NCI-H2107 (cell line): ENCODE measurements around the gene FAM156A.
A peak's percentile ranks its signal among the peaks of the same experiment; 100 is the strongest.
"Not testable (repeated sequence)": the region's sequence is repeated elsewhere in the genome, so short reads cannot be mapped to it uniquely, and the experiment has no call there.

Source experiments
- DNase-seq: peaks from one replicate; lab custom pipeline; 2025; lab: John Stamatoyannopoulos, UW

FAM156A gene

GRCh38 chrX:52958113-52958959 lies at the start of gene FAM156A:
TSS of gene FAM156A (minus strand) at chrX:52958518. CDS start at chrX:52948588, 9,930 bp downstream.
- not testable (repeated sequence) for DNase-seq

DNA sequence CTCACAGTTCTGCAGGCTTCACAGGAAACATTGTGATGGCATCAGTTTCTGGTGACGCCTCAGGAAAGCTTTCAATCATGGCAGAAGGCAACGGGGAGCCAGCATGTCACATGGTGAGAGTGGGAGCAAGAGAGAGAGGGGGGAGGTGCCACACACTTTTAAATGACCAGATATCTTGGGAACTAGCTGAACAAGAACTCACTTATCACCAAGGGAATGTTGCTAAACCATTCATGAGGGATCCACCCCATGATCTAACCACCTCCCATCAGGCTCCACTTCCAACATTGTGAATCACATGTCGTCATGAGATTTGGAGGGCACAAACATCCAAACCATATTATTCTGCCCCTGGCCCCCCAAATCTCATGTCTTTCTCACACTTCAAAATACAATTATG lies 47.0 kb upstream of the FAM156A start:
- no peak for DNase-seq

DNA sequence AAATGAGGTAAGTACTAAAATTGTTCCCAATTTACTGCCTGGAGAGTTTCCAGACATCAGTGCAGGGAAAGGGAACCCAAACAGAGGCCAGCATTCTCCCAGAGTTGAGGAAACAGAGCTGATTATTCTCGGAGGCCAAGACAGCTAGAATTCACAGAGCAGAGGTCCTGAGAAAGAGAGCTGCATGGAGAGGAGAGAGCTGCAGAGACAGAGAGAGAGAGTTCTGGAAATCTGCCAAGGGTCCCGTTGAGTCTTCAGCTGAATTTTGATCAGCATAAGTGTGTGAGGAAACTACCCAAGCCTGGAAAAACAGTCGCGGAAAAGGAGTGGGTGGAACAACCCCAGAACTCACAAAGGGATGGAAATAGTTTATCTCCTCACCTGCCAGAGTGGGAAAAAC lies 46.5 kb upstream of the FAM156A start:
- DNase-seq = no peak

- no peak for DNase-seq
These were observed 45.7 kb upstream of the FAM156A start for GRCh38 chrX:53004038-53004437.

- DNase-seq = no peak
These were observed 44.8 kb upstream of the FAM156A start for GRCh38 chrX:53003111-53003510.

DNA sequence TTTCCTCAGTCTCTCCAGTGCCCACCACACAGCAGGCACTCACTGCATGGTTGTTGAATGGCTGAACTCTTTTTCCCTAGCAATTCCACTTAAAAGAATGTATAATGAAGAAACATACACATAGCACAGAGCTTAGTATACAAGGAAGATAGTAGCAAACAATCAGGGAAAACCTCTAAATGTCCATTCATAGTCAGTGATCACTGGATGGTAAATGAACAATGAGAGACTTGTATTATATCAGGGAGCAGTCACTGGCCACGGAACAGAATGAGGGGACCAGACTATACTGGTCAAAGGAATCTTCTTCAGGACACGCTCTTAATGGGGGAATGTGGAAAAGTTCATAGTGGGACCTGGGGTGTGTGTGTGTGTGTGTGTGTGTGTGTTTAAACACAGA lies 43.6 kb upstream of the FAM156A start:
- DNase-seq = no peak

GRCh38 chrX:53000447-53001135 lies 42.3 kb upstream of the FAM156A start:
- DNase-seq = no peak

DNA sequence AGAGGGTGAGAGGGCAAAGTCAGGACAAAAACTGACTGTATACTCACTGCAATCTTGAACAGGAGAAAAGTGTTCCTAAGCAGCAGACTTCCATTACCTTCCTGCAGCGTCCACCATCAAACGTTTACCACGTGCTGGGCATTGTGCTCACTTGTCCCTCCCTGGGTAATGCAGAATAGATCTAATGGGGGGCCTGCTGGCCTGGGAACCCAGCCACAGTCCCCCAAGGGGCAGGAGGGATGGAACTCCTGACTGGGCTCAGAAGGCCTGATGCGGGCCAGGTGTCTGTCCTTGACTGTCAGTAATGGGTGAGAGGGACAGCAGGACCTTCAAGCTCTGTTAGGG lies 37.6 kb upstream of the FAM156A start:
- no peak for DNase-seq

DNA sequence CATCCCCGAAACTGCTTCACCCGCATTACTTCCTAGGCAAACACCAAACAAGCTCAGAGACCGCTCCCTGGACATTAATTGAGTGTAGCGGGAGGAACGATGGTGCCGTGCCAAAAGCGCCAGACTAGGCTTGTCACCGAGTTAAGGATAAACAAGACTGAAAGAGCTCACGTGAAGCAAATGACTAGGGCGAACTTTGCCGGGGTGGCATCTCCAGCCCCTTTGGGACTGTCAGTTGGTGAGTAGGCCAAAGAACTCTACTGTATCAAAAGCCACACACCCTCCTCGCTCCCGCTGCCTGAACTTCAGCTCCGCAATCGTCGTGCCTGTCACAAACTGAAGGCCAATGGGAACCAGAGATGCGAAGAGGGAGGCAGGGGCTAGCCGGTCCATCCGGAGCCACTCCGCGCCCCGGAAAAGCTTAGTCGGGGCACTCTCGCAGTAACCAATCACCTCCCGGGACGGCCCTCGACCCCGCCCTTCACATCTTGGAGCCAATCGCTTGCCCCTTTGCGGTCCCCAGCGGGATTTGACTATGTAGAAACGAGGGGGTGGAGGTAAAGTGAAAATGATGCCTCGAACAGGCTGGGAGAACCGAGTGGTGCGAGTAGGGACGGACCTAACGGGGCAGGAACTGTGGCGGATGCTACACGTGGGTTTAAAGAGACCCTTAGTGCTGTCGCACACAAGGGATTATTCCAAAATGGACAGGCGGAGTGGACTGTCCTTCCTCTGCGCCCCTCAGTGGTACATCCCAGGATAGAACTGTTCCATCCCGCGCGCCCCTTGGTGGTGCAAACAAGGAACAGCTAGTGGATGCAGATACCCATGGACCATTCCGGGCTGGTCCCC lies 37.0 kb upstream of the FAM156A start:
- peak; percentile 93 for DNase-seq

- no peak for DNase-seq
These were observed 32.5 kb upstream of the FAM156A start for GRCh38 chrX:52990848-52991247.

DNA sequence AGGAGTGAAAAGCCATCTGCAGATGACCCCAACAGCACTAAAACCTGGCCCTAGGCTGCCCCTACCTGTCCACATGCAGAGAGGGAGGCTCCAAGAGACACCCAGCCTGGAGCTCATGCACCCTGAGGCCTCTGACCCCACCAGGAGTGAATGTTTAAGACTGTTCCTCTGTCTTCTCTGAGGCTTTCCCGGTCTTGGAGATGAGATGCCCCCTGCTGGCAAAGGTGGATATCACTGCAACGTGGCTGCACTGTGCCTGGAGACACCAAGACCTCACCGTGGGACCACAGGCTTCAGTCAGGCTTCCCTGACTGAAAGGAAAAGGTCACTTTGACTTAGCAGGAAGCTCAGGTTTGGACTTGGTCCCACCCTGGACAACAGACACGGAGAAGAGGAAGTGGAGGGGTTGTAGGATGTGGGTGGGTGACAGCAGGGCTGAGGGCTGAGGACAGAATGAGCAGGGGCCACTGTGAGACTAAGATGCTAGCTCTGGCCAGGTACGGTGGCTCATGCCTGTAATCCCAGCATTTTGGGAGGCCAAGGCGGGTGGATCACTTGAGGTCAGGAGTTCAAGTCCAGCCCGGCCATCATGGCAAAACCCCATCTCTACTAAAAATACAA lies 31.8 kb upstream of the FAM156A start:
- peak; percentile 5 for DNase-seq

DNA sequence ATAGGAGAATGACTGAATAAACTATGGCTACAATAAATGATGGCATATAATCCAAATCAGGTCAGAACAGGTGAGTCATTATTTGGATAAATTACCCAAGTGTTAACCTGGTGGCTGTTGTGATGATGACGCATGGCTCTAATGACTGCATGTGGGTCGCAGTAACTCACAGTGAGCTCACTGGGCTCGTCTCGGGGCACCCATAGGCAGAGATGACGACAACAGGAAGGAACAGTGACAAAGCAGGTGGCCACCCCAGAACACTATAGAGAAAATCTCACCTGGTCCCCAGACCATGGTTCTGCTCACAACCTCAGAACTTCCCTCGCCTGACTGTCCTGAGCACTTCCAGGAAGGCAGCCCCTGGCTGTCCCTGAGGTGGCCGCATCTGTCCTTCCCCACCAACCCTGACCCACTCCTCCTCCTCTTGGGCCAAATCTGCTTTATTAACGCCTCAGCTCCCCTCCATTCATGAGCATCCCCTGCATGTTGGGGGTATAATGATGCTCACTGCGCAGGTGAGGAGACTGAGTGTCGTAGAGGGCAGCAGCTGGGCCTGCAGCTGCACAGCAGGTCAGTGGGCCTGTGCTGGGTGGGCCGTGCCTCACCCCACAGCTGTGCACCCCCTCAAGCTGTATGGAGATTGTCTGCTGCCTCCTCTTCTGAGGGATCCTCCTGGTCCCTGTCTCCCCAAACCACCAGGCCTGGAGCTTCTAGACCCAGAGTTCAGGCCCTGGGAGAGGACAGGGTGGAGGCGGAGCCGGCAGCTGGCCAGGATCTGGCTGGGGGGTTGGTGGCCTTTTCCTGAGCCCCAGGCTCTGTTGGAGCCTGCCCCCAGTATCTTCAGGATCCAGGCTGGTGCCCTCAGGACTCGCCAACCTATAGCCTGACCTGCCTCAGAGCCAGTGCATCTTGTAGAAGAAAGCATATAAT lies 30.9 kb upstream of the FAM156A start:
- DNase-seq = no peak

- no peak for DNase-seq
These were observed 25.1 kb upstream of the FAM156A start for GRCh38 chrX:52983321-52984000.

DNA sequence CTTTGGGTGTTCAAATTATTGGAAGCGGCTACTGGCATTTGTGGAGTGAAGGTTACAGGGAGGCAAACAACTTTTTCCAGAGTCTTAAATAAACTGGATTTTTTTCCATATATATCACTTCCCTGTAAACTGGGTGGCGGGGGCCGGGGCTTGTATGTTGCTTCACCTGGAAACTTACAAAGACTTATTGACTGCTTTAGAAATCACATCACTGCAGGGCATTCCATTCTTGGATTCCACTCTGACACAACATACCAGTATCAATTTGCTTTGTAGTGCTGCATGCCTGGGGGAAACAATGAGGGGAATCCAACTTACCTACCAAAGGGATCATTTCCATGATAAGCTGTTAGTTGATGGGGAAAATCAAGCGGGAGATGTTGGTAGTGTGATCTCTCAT lies 21.7 kb upstream of the FAM156A start:
- DNase-seq = no peak

DNA sequence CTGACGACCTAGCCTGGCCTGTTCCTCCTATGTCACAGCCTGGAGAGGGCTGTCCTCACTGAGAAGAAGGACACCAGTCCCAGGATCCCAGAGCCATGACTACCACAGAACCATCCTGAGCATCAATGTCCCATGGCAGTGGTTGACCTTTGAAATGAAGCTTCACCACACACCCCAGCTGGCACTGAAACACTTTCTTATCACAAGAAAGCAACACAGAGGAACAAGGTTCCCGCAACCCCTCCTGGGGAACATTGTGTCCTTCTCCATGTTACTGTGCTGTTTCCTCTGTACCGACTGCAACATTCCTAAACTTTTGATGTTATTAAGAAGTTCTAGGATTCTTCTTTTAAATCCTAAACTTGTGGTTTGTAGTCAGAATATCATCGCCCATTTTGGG lies 21.2 kb upstream of the FAM156A start:
- no peak for DNase-seq

- no peak for DNase-seq
These were observed 19.6 kb upstream of the FAM156A start for GRCh38 chrX:52977953-52978352.

DNA sequence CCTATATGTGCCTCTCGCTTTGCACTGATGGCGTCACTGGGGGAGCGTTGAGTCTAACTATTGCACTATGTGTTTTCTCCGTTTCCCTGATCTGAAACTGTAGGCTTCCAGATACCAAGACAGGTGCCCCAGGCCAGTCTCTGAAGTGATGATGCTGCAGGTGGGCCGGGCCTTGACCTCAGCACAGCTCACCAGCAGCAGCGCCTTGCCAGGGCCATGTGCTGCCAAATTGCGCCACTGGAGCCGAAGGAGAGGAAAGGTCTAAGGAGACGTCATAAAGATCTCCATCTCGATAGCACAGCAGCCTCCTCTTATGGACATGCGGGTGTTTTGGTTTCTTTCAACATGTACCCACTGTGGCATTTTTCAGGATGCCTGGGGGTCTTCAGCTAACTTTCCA lies 17.3 kb upstream of the FAM156A start:
- not testable (repeated sequence) for DNase-seq

GRCh38 chrX:52974336-52974992 lies 16.1 kb upstream of the FAM156A start:
- not testable (repeated sequence) for DNase-seq

GRCh38 chrX:52967922-52968321 lies 9.6 kb upstream of the FAM156A start:
- not testable (repeated sequence) for DNase-seq
